ENCODE data around the gene PI4KB.
"Not testable (repeated sequence)": the region's sequence is repeated elsewhere in the genome, so short reads cannot be mapped to it uniquely, and the experiment has no call there.

Gene PI4KB

DNA sequence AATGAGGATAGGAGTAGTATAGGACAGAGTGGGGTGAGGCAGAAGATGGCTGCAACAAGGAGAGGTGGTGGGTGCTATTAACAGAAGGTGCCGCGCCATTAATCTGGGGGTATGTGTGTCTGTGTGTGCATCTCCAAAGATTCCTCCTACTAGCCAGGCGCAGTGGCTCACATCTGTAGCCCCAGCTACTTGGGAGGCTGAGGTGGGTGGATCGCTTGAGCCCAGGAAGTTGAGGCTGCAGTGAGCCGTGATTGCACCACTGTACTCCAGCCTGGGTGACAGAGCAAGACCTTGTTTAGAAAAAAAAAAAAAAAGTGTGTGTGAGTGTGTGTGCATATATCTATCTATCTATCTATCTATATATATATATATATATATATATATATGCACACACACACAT lies 51.9 kb downstream of the PI4KB start:
- not testable (repeated sequence) for DNase-seq

DNA sequence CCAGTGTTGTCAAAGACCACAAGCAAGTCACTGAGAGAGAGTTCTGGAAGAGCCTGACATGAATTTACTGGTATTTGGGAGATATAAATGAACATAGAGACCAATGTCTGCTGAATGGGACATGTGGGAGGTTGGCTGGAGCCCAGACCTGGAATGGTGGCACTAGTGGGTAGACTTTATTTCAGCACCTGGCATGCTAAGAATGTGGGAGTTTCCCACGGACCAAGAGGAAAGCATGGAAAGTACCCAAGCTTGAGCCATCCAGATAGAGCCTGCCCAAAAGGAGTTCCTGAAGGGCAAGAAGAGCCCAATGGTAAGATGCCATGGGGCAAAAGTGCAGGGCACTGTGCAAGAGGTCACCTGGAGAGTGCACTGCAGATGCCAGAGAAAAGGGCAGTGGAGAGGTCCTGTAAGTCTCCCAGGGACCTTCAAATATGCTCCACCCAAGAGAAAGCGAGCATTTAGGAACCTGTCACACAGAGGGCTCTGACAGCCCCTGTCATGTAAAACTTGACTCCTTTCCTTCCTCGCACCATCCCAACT lies 53.2 kb downstream of the PI4KB start:
- no peak for DNase-seq

DNA sequence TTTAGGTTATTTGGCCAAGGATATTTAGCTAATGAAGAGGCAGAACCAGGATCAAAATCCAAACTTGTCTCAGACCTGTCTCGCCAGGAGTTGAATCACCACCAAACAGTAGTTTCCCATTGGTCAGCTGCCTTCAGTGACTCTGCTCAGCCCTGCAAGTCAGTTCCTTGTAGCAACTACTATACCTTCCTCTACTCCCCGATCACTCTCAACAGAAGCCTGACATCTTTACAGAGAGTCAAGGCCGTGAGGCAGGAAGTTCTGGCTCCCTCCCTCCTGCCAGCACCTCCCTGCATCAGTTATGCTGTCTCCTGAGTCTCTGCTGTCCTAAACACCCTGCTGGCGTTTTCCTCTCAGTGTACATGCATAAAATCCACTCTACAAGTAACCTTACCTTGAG lies 59.5 kb downstream of the PI4KB start:
- DNase-seq = no peak

DNA sequence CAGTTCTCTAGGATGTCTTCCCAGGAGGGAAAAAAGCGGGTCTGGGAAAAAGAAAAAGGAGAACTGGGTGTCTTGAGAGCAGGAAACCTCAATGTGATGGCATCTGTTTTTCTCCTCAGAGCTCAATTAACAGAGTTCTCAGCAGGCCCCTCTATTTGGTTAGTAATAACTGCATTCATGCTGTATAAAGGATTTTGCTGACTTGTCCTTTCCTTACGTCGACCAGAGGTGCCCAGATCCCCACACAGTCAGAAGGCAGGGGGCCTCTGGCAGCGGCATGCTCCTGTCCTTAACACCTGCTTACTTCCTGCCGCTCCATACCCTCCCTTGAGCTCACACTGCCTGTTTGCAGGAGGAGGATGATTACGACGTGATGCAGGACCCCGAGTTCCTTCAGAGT lies 60.4 kb downstream of the PI4KB start:
- no peak for DNase-seq

DNA sequence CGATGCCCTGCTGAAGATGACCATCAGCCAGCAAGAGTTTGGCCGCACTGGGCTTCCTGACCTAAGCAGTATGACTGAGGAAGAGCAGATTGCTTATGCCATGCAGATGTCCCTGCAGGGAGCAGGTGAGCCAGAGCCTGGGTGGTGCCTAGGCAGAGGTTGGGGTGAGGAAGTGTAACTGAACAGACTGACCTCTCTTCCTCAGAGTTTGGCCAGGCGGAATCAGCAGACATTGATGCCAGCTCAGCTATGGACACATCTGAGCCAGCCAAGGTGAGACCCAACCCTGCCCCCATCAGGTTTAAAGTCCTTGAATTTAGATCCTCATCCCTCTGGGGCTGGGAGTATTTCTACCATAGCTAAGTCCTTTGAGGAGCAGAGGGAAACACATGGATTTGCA lies 60.9 kb downstream of the PI4KB start:
- no peak for DNase-seq

DNA sequence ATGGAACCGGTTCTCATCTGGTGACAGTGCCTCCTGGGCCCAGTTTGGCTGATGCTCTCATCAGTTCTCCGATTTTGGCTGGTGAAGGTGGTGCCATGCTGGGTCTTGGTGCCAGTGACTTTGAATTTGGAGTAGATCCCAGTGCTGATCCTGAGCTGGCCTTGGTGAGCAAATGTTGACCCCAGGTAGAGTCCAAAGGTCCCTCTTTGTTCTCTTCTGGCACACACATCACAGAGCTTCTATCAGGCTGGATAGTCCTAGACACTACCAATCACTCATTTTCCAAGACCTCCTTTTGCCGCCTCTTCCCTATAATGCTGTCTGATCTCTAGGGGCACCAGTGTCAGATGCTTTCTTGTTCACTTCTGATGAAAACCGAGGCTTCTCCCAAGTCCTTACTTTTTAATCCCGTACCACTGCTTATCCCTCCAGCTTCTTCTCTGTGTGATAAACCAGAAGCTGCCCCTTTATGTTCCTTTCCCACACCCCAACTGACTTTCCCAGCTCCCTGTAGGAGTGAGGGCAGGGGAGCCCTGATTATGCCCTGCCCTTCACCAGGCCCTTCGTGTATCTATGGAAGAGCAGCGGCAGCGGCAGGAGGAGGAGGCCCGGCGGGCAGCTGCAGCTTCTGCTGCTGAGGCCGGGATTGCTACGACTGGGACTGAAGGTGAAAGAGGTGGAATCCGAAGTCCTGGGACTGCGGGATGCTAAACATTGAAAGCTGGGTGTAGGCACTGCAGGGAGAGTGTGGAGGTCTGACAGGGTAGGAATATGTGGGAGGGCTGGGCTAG lies 61.6 kb downstream of the PI4KB start:
- DNase-seq = no peak

DNA sequence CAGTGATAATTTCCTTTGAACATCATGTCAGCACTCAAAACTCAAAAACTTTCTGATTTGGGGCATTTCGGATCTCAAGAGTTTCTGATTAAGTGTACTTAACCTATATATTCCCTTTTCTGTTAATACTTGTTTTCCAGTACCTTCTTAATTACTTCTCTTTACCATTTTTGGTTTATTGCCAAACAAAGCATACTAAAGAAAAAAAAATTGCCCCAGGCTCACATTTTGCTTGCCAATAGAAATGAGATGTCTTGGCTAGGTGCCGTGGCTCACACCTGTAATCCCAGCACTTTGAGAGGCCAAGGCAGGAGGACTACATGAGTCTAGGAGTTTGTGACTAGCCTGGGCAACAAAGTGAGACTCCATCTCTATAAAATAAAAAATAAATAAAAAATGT lies 67.9 kb downstream of the PI4KB start:
- no peak for DNase-seq

DNA sequence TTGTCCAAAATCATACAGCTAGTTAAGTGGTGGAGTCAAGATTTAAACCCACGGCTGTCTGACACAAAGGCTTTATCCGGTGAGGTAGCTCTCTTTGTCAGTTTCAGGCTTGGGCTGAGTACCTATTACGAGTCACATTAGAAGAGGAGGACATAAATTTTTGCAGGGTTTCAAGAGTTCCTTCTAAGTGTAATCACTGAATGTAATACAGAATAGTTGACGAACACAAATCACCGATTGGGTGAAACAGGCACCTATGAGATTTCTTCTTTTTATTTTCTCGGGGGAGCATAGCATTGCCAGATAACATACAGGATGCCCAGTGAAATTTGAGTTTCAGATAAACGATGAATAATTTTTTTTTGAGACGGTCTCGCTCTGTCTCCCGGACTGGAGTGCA lies 71.8 kb downstream of the PI4KB start:
- DNase-seq = no peak

DNA sequence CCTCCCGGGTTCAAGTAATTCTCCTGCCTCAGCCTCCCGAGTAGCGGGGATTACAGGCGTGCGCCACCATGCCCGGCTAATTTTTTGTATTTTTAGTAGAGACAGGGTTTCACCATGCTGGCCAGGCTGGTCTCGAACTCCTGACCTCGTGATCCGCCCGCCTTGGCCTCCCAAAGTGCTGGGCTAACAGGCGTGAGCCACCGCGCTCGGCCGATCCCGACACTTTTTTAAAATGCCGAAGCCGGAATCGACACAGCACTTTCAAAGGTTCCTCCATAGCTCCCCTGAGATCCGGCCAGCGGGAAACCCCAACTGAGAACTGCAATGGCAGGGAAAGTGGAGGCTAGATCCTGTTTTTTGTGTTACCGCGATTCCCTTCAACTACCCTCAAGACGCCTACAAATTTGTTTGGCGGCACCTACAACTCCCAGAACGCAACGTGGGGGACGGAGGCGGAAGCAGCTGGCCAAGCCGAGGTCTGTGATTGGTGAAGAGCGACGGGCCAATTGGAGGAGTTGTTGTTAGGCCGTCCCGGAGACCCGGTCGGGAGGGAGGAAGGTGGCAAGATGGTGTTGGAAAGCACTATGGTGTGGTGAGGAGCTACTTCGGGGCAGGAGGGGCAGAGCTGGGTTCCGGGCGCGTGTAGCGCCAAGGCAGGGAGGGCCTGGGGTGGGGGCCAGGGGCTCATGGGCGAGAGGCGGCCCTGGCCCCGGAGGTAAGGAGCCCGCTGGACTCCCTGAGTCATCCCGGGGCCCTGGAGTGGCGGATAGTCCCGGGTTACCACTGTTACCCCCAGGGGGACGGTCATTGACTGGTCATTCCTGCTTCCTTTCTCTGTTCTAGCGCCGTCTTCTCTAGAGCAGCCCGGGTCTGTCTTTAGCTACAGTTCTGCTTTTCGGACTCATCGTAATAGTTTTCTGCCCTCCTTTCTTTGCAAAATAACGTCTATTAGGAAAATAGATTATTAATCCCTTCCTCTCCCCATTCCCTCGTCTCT lies 72.7 kb downstream of the PI4KB start, which contains the start of gene PSMD4:
Gene PSMD4, plus strand, starts transcription at position 518 of the 997 bp plus-strand sequence. Its CDS starts 49 bp downstream, at position 567.
- DNase-seq = peak; percentile 85 to 88

DNA sequence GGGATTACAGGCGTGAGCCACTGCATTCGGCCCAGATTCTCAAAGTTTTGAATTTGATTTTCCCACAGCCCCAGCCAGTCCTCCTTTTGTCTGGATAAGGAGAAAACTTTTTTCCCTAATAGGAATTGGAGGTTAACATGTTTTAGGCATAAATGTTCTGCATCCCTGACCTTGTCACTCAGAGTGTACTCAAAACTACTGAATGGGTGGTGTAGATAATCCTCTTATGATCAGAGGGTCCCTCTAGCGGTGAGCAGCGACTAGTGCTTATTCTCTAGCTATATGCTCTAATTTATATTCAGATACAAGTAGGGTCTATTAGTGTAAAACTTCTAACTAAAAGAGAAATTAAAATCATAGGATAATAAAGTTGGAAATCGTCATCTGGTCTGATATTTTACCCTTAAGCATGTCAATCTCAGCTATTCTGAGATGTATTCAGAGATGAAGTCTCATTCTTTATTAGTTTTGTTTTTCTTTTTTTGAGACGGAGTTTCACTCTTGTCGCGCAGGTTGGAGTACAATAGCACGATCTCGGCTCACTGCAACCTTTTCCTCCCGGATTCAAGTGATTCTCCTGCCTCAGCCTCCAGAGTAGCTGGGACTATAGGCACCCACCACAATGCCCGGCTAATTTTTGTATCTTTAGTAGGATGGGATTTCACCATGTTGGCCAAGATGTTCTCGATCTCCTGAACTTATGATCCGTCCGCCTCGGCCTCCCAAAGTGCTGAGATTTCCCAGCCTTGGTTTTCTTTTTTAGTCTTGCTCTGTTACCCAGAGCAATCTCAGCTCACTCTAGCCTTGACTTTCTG lies 75.4 kb downstream of the PI4KB start:
- DNase-seq = peak; percentile 44 to 50

DNA sequence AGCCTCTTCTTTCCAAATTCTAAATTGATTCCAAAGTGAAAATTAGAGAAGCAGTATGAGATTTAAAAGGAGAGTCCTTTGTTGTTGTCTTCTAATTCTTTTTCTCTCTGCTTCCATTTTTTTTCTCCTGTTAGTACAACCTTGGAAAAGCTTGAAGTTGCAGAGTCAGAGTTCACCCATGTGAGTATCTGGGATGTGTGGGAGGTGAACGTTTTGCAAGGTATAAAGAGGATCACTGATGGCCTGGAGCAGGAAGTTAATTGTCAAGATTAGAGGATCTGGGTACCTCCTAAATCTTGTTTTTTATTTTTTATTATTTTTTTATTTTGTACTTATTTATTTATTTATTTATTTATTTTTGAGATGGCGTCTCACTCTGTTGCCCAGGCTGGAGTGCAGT lies 80.4 kb downstream of the PI4KB start:
- DNase-seq = no peak

DNA sequence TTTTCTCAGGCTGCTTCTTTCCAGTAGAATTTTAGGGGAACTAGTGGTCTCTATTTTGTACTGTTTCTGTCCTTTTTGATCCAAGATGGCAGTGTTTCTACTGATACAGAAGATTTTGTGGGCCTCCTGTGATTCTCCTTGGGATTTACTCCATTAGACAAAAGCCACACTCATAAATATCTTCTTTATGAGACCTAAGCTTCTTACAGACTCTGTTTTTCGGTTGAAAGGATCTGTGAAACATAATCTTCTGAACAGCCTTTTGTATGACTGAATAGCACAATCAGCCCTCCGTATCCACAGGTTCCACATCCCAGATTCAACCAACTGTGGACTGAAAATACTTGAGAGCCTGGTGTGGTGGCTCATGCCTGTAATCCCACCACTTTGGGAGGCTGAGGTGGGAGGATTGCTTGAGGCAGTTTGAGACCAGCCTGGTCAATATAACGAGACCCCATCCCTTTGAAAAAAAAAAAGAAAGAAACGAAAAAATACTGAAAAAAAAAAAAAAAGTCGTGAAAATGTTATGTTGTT lies 83.5 kb downstream of the PI4KB start:
- DNase-seq = no peak

DNA sequence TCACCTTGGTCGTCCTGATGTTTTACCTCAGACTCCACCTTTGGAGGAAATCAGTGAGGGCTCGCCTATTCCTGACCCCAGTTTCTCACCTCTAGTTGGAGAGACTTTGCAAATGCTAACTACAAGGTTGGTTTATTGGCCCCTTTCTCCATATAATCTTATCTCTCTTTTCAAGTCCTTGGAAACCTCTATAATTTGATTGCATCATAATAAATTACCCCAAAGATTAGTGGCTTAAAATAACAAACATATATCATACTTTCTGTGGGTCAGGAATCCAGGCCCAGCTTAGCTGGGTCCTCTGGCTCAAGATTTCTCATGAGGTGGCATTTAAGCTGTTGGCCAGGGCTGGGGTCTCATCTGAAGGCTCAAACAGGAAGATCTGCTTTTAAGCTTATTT lies 84.8 kb downstream of the PI4KB start:
- DNase-seq = no peak

Measured in stimulated activated CD4-positive, alpha-beta T cell treated with anti-CD3 and anti-CD28 coated beads, Interleukin-2, amount 100 ng/mL, for 48 hours (primary cell).